Mucosa of rectum (tissue), 2 donors: ENCODE results near the gene BMERB1.

Experiments
- H3K27ac ChIP-seq, 2 donors: one replicate each; pipeline ENCODE4 v1.7.0; 2013; ENCODE audit warnings: inconsistent platforms in 2 of 2, low read depth in 2 of 2, low read length in 2 of 2
- H3K27me3 ChIP-seq, 2 donors: one replicate each; pipeline ENCODE4 v1.7.0; 2013; ENCODE audit warnings: low read length in 2 of 2; ENCODE audit not compliant: control insufficient read depth in 2 of 2, insufficient read depth in 2 of 2
- H3K36me3 ChIP-seq, 2 donors: one replicate each; pipeline ENCODE4 v1.7.0; 2013; ENCODE audit warnings: low read length in 2 of 2; ENCODE audit not compliant: control insufficient read depth in 2 of 2, insufficient read depth in 2 of 2
- H3K4me1 ChIP-seq, 2 donors: one replicate each; pipeline ENCODE4 v1.7.0; 2013; ENCODE audit warnings: low read length in 2 of 2, mild to moderate bottlenecking in 1 of 2; ENCODE audit not compliant: control insufficient read depth in 2 of 2, insufficient read depth in 2 of 2
- H3K4me3 ChIP-seq, 2 donors: one replicate each; pipeline ENCODE4 v1.7.0; 2013; ENCODE audit warnings: low read length in 2 of 2
- H3K9ac ChIP-seq, 2 donors: one replicate each; pipeline ENCODE4 v1.7.0; 2013; ENCODE audit warnings: low read length in 2 of 2, low read depth in 1 of 2, mild to moderate bottlenecking in 1 of 2
- H3K9me3 ChIP-seq, 2 donors: one replicate each; pipeline ENCODE4 v1.7.0; 2013; ENCODE audit warnings: low read length in 2 of 2; ENCODE audit not compliant: control insufficient read depth in 2 of 2
- donor health status: healthy.
- donor health status: Normal muscosa, but diverticular disease.

Gene BMERB1

DNA sequence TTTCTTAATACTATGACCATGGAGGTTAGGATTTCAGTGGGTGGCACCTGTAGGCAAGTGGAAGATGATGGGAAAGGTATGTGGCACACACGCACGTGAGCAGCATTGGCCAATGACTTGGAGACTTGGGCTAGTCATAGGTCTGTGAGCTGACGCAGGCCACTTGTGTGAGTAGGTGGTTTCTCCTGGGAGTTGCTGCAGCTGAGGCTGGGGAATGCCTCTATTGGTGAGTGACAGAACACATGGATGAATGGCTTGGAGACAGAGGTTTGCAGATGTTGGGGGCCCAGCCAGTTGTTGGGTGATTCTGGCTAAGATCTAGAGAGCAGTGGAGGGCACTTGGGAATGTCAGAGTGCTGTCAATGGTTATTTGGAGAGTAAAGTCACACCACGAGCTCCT lies 144.4 kb downstream of the BMERB1 start:
- Histone ChIP-seq H3K36me3 (no peaks in the 10 kb centered on the region), H3K9me3 (no peaks in the 10 kb centered on the region), H3K27me3 (no peaks in the 10 kb centered on the region), H3K4me1 (peaks cover 18 to 31% of the 10 kb centered on the region in 2 donors), H3K9ac (no peak overlapping the region), H3K27ac (peak overlapping the region; percentile 87 to 97), H3K4me3 (no peak overlapping the region)

DNA sequence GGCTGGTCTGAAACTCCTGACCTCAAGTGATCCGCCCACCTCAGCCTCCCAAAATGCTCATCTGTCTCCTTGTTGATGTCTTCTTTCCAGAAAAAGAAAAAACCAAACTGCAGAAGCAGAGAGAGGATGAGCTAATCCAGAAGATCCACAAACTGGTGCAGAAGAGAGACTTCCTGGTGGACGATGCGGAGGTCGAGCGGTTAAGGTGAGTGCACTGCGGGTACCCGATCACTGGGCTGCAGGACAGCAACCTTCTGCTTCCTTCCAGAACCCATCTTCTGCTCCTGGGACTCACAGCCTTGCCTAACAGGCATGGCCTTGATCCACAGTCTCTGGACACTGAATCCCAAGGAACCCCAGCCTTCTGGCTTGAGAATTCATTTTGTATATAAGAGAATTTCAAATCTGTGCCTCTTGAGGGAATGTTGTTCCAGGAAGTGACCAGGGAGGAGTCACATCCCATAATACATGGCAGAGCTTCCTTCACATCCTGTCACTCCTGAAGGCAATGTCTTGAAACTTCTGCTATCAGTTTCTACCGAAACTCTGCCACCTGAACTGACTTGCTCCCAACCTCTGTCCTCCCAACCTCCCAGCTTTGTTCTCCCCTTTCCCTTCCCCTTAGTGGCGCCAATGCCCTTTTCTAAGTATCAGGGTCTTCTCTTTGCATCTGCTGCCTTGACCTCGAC lies 146.9 kb downstream of the BMERB1 start:
- Histone ChIP-seq H3K27me3 (no peaks in the 10 kb centered on the region), H3K36me3 (no peaks in the 10 kb centered on the region), H3K9me3 (peaks cover 0 to 2% of the 10 kb centered on the region in 2 donors), H3K9ac (no peak overlapping the region), H3K4me3 (no peak overlapping the region), H3K27ac (no peak overlapping the region), H3K4me1 (peaks cover 18 to 25% of the 10 kb centered on the region in 2 donors)

DNA sequence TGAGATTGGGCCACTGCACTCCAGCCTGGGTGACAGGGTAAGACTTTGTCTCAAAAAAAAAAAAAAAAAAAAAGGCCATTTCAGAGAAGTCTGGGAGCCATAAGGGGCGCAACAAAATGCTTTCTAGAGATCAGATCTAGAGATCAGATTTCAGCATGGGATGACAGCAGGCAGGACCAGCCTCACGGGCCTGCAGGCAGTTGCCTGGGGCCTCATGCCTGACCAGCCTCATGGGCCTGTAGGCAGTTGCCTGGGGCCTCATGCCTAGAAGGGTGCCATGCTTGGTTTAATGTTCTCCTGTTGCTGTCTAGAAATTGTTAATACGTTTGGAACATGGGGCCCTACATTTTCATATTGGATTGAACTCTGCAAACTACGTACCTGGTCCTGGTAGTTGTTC lies 149.1 kb downstream of the BMERB1 start:
- H3K9ac ChIP-seq: no peak overlapping the region
- no peak overlapping the region for H3K4me3 ChIP-seq
- H3K27me3 ChIP-seq: no peaks in the 10 kb centered on the region
- H3K4me1 ChIP-seq: peaks cover 10 to 11% of the 10 kb centered on the region in 2 donors
- peaks cover 7% of the 10 kb centered on the region in 2 donors for H3K36me3 ChIP-seq
- H3K9me3 ChIP-seq: peaks cover 0 to 3% of the 10 kb centered on the region in 2 donors
- no peak overlapping the region for H3K27ac ChIP-seq

DNA sequence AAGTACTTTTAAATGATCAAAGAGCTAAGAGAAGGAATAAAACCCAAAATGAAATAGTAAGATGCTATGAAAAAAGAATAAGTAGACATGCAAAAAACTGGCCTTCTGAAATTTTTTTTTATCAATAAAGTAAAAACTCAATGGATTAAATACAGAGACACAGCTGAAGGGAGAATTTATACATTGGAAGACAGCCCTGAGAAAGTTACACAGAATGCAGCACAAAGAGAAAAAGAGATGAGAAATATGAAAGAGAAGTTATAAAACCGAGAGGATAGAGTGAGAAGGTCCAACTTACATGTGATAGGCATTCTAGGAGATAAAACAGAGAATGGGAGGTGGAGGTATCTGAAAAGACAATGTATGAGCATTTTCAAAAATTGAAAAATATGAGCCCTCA lies 151.6 kb downstream of the BMERB1 start:
- Histone ChIP-seq H3K4me3 (no peak overlapping the region), H3K9me3 (peaks cover 0 to 3% of the 10 kb centered on the region in 2 donors), H3K9ac (no peak overlapping the region), H3K27ac (no peak overlapping the region), H3K4me1 (peaks cover 5 to 12% of the 10 kb centered on the region in 2 donors), H3K27me3 (no peaks in the 10 kb centered on the region), H3K36me3 (peaks cover 7 to 12% of the 10 kb centered on the region in 2 donors)

DNA sequence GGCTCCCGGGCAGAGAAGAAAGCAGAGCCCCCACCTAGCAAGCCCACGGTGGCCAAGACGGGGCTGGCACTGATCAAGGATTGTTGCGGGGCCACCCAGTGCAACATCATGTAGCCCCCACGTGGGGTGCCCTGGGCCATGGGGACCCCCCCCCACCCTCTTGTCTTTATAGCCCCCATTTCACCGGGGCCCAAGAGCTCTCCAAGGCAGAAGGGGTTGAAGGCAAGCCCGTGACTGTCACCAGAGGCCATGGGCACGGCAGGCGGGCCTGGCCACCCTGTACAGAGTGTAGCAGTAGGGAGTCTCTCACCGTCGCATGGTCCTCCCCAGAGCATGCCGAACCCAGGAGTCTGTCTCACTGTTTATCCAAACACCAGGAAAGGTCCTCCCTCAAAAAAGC lies 152.3 kb downstream of the BMERB1 start:
- Histone ChIP-seq H3K27ac (no peak overlapping the region), H3K4me1 (peaks cover 8 to 11% of the 10 kb centered on the region in 2 donors), H3K4me3 (no peak overlapping the region), H3K36me3 (peaks cover 7 to 12% of the 10 kb centered on the region in 2 donors), H3K9me3 (peaks cover 0 to 3% of the 10 kb centered on the region in 2 donors), H3K27me3 (no peaks in the 10 kb centered on the region), H3K9ac (no peak overlapping the region)

DNA sequence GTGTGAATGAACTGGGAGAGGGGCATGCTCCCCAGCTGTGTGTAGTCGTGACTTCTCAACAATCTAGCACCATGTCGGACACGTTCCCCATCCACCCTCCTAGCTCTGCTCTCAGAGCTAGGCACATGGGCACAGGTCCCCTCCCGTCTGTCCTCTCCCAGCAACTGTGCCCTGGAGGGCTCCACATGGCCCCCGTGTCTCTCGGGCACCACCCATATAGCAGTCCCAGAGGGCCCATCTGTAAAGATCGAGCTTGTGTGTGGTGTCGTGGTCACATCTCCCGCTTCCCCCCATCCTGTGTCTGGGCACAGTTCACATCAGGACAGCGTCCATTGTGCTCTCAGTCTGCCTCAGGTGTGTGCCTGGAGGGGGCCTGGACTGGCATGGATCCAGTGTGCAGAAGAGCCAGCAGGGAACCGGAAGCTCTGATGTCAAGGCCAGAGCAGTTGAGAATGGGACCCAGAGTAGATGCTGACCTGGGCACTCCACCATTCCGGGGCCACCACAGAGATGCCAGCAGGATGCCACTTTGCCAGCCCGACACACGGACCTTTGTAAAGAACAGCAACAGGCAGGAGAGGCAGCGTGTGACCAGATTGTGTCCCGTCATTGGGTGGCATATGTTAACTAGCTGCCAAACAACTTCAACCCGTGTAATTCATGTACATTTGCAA lies 152.9 kb downstream of the BMERB1 start:
- H3K4me1 ChIP-seq: peaks cover 11% of the 10 kb centered on the region in 2 donors
- peaks cover 0 to 3% of the 10 kb centered on the region in 2 donors for H3K9me3 ChIP-seq
- no peak overlapping the region for H3K9ac ChIP-seq
- H3K27me3 ChIP-seq: no peaks in the 10 kb centered on the region
- no peak overlapping the region for H3K27ac ChIP-seq
- peaks cover 7 to 12% of the 10 kb centered on the region in 2 donors for H3K36me3 ChIP-seq
- H3K4me3 ChIP-seq: no peak overlapping the region

DNA sequence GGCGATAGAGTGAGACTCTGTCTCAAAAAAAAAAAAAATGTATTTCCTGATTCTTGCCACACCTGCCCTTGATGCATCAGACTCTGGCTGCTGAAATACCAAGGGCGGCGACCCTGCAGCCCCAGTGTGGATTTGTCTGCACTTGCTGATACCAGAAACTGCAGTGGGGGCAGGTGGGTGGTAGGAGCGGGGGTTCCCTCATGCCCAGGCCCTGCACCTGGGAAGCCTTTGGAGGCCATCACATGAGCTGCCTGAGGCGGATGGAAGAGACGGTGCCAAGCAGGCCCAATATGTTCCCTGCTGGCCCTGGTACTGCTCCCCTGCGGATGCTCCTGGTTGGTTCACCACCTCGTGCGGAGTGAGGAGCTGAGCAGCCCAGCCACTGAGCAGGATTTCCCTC lies 157.9 kb downstream of the BMERB1 start:
- Histone ChIP-seq H3K27ac (peak overlapping the region; percentile 15 to 38), H3K4me1 (peaks cover 11 to 14% of the 10 kb centered on the region in 2 donors), H3K9ac (peak overlapping the region in 1 of 2 donors; percentile 17), H3K4me3 (no peak overlapping the region), H3K27me3 (no peaks in the 10 kb centered on the region), H3K9me3 (no peaks in the 10 kb centered on the region), H3K36me3 (peaks cover 20 to 40% of the 10 kb centered on the region in 2 donors)

DNA sequence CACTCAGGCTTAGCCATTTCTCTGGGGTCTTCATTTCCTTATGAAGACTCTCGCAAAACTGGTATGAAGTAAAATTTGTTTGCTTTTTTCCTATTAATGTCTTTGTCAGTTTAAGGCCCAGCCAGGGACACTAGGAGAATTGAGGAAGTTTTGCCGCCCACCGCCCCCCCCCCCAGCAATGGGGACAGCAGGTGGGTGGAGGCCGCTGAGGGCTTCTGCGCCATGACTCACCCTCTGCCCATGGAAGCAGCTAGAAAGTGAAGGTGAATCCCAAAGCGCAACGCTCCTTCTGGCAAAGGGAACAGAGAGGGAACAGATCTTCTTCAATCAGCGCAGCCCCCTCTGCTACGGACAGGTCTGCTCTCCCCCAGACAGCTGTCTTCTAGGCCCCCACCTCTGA lies 158.8 kb downstream of the BMERB1 start:
- H3K36me3 ChIP-seq: peaks cover 26 to 46% of the 10 kb centered on the region in 2 donors
- H3K9me3 ChIP-seq: no peaks in the 10 kb centered on the region
- no peak overlapping the region for H3K4me3 ChIP-seq
- no peak overlapping the region for H3K27ac ChIP-seq
- H3K27me3 ChIP-seq: no peaks in the 10 kb centered on the region
- peaks cover 11 to 14% of the 10 kb centered on the region in 2 donors for H3K4me1 ChIP-seq
- H3K9ac ChIP-seq: no peak overlapping the region

DNA sequence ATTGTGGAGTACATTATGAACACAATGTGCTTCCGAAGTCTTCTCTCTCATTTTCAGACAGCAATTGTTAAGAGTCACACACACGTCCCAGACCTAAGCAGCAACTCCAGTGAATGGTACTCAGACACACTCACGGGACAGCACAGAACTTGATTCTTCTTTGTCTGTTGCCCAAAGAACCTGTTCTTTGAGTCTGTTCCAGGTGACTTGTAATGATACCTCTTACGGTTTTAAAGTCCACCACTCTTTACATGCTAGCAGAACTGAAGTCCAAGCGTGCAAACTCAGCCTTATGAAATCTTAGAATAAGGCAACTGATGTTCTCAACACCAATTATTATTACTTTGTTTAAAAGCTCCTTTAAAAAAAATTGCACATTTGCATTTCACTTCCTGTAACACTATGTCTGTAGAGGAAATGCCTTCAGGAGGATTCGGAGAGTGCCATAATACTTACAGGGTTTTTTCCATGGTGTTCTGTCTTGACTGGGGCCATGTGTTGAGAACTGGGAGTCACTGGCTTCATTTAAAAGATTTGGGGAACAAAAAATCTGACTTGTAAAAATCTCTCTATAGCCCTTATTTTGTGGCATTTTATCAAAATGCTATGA lies 160.4 kb downstream of the BMERB1 start:
- no peak overlapping the region for H3K4me3 ChIP-seq
- peaks cover 11% of the 10 kb centered on the region in 2 donors for H3K4me1 ChIP-seq
- no peaks in the 10 kb centered on the region for H3K27me3 ChIP-seq
- no peak overlapping the region for H3K27ac ChIP-seq
- no peaks in the 10 kb centered on the region for H3K9me3 ChIP-seq
- H3K9ac ChIP-seq: no peak overlapping the region
- peaks cover 38 to 53% of the 10 kb centered on the region in 2 donors for H3K36me3 ChIP-seq

DNA sequence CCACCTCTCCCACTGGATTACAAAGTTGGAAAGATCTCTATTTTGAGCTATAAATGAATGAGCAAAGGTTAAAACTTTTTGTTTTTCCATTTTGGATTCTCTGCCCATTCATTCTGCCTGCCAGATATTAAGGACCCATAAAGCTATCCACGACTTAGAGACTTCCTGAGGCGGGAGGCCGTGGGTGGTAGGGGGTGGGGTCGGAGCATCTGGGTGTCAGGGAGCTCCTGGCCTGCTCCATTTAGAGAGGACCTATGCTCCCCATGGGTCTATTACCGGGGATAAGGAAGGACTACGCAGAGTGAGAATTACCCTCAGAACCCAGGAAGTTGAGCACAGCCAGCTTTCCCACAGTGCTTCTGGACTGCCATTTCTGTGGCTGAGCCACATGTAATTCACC lies 162.7 kb downstream of the BMERB1 start:
- Histone ChIP-seq H3K27ac (no peak overlapping the region), H3K9ac (no peak overlapping the region), H3K27me3 (no peaks in the 10 kb centered on the region), H3K36me3 (peaks cover 61 to 76% of the 10 kb centered on the region in 2 donors), H3K9me3 (no peaks in the 10 kb centered on the region), H3K4me3 (no peak overlapping the region), H3K4me1 (peaks cover 0 to 4% of the 10 kb centered on the region in 2 donors)
